H1 (cell line): Measurements from ENCODE around the gene SMYD3. TPM values are rescaled to one million over a fixed set of nuclear protein-coding genes. Genes with fewer than 3 reads are reported as not detected.

Experiments
- CTCF ChIA-PET: fragments of 300-600 bp; sonication (Branson Sonifier 250); formaldehyde crosslinking; loops from one replicate; lab custom pipeline; 2021; ENCODE audit not compliant: partially characterized antibody; lab: Charles Lee
- POLR2A ChIA-PET: fragments of 300-600 bp; sonication (Branson Sonifier 250); formaldehyde crosslinking; loops from one replicate; lab custom pipeline; 2021; ENCODE audit warnings: inconsistent platforms; ENCODE audit not compliant: partially characterized antibody; lab: Charles Lee
- DNase-seq, 2 experiments: peaks; one replicate each; pipeline versions ENCODE4 v3.0.0 to v3.0.0-alpha.2; 2010 to 2022; ENCODE audit warnings: low spot score in 2 of 2, low read depth in 1 of 2, mixed read lengths in 1 of 2
- FAIRE-seq: peaks from 2 replicates; lab custom pipeline; 2011; peaks lifted over from hg19 to GRCh38; lab: Jason Lieb, UNC
- H2AFZ ChIP-seq: 2 replicates; pipeline ENCODE4 v1.8.1; 2012; ENCODE audit warnings: low read length, inconsistent platforms
- H2AK5ac ChIP-seq: 2 replicates; pipeline ENCODE4 v1.6.1; 2013; ENCODE audit warnings: low read depth, low read length
- H2BK120ac ChIP-seq: replicated peaks from 2 replicates; pipeline ENCODE3; 2013; ENCODE audit warnings: low read depth, low read length, inconsistent platforms
- H2BK12ac ChIP-seq: 2 replicates; pipeline ENCODE4 v1.6.1; 2013; ENCODE audit warnings: low read depth, low read length
- H2BK15ac ChIP-seq: 2 replicates; pipeline ENCODE4 v1.6.1; 2013; ENCODE audit warnings: low read length
- H2BK20ac ChIP-seq: 2 replicates; pipeline ENCODE4 v1.6.1; 2013; ENCODE audit warnings: low read length
- H2BK5ac ChIP-seq: 2 replicates; pipeline ENCODE4 v1.6.1; 2013; ENCODE audit warnings: low read depth, low read length
- H3K14ac ChIP-seq: 2 replicates; pipeline ENCODE4 v1.6.1; 2013; ENCODE audit warnings: inconsistent platforms; ENCODE audit not compliant: insufficient read length
- H3K18ac ChIP-seq: 2 replicates; pipeline ENCODE4 v1.6.1; 2013; ENCODE audit warnings: low read length; ENCODE audit errors: extremely low read depth
- H3K23ac ChIP-seq: 2 replicates; pipeline ENCODE4 v1.6.1; 2013; ENCODE audit warnings: inconsistent platforms; ENCODE audit not compliant: insufficient read length
- H3K23me2 ChIP-seq: 2 replicates; pipeline ENCODE4 v1.6.1; 2013; ENCODE audit warnings: low read depth, low read length
- H3K27ac ChIP-seq: 2 replicates; pipeline ENCODE4 v1.6.1; 2011; ENCODE audit warnings: low read depth, low read length, inconsistent platforms
- H3K27me3 ChIP-seq, 4 experiments: replicated peaks in 1 of 4; 1 replicate in 1 of 4; 2 replicates in 3 of 4; pipeline versions ENCODE4 v1.6.1 to v1.8.1; 2011 to 2013; ENCODE audit warnings: low read length in 3 of 4, mild to moderate bottlenecking in 3 of 4, inconsistent platforms in 2 of 4, mixed read lengths in 2 of 4, moderate library complexity in 1 of 4; ENCODE audit not compliant: control insufficient read depth in 3 of 4, insufficient read depth in 3 of 4; ENCODE audit errors: extremely low read depth in 1 of 4
- H3K36me3 ChIP-seq, 4 experiments: 2 replicates each; pipeline versions ENCODE4 v1.6.1 to v1.8.1; 2011 to 2013; ENCODE audit warnings: mild to moderate bottlenecking in 4 of 4, low read length in 3 of 4, moderate library complexity in 2 of 4, control low read depth in 1 of 4, inconsistent platforms in 1 of 4; ENCODE audit not compliant: insufficient read depth in 4 of 4, control insufficient read depth in 2 of 4
- H3K4ac ChIP-seq: replicated peaks from 2 replicates; pipeline ENCODE3; 2013; ENCODE audit warnings: low read length, low read depth, mixed read lengths, inconsistent platforms; ENCODE audit not compliant: insufficient read length
- H3K4me1 ChIP-seq, 4 experiments: replicated peaks in 1 of 4; 1 replicate in 1 of 4; 2 replicates in 3 of 4; pipeline versions ENCODE4 v1.6.1 to v1.8.1; 2011 to 2013; ENCODE audit warnings: low read length in 3 of 4, inconsistent platforms in 2 of 4, mixed read lengths in 1 of 4; ENCODE audit not compliant: insufficient read depth in 4 of 4, control insufficient read depth in 3 of 4
- H3K4me2 ChIP-seq, 2 experiments: 2 replicates each; pipeline versions ENCODE4 v1.6.1 to v1.8.1; 2011 to 2013; ENCODE audit warnings: low read depth in 2 of 2, low read length in 2 of 2, control low read depth in 1 of 2, inconsistent platforms in 1 of 2, mild to moderate bottlenecking in 1 of 2; ENCODE audit not compliant: insufficient read depth in 1 of 2
- H3K4me3 ChIP-seq, 4 experiments: fragments of 200-600, 300-600 bp in 1 of 4; sonication (generic), shearing (Covaris generic), sonication (Bioruptor Twin) in 1 of 4; 2 replicates each; pipeline versions ENCODE4 v1.5.1 to v1.8.1; 2011 to 2016; ENCODE audit warnings: low read length in 4 of 4, low read depth in 3 of 4, control low read depth in 2 of 4, inconsistent platforms in 2 of 4, mild to moderate bottlenecking in 2 of 4, mixed read lengths in 1 of 4, moderate library complexity in 1 of 4; ENCODE audit not compliant: insufficient read depth in 2 of 4; ENCODE audit errors: extremely low read depth in 1 of 4
- H3K56ac ChIP-seq: replicated peaks from 2 replicates; pipeline ENCODE3; 2013; ENCODE audit warnings: low read depth, mild to moderate bottlenecking, mixed read lengths, low read length, inconsistent platforms; ENCODE audit not compliant: insufficient read length
- H3K79me1 ChIP-seq: 2 replicates; pipeline ENCODE4 v1.6.1; 2013; ENCODE audit warnings: low read depth, low read length, control low read depth
- H3K79me2 ChIP-seq, 2 experiments: 2 replicates each; pipeline versions ENCODE4 v1.6.1 to v1.8.1; 2012 to 2013; ENCODE audit warnings: low read length in 2 of 2, mild to moderate bottlenecking in 2 of 2, inconsistent platforms in 1 of 2; ENCODE audit not compliant: insufficient read depth in 2 of 2, control insufficient read depth in 1 of 2
- H3K9ac ChIP-seq, 4 experiments: replicated peaks in 1 of 4; 1 replicate in 1 of 4; 2 replicates in 3 of 4; pipeline versions ENCODE4 v1.6.1 to v1.8.1; 2011 to 2013; ENCODE audit warnings: low read depth in 3 of 4, low read length in 3 of 4, control low read depth in 2 of 4, mild to moderate bottlenecking in 2 of 4, moderate library complexity in 2 of 4, inconsistent platforms in 1 of 4; ENCODE audit errors: extremely low read depth in 1 of 4
- H3K9me3 ChIP-seq, 2 experiments: 2 replicates each; pipeline versions ENCODE4 v1.6.1 to v1.8.1; 2012 to 2013; ENCODE audit warnings: mild to moderate bottlenecking in 2 of 2, moderate library complexity in 2 of 2, control low read depth in 1 of 2, inconsistent platforms in 1 of 2, low read depth in 1 of 2, low read length in 1 of 2, mixed read lengths in 1 of 2; ENCODE audit not compliant: insufficient read depth in 2 of 2
- H4K20me1 ChIP-seq, 2 experiments: replicated peaks in 1 of 2; 2 replicates each; pipeline versions ENCODE3 to v1.8.1; 2011 to 2013; ENCODE audit warnings: inconsistent platforms in 2 of 2, low read length in 2 of 2, mild to moderate bottlenecking in 1 of 2; ENCODE audit not compliant: insufficient read depth in 2 of 2, control insufficient read depth in 1 of 2
- H4K5ac ChIP-seq: 2 replicates; pipeline ENCODE4 v1.6.1; 2013; ENCODE audit warnings: low read length, low read depth, mixed read lengths, inconsistent platforms; ENCODE audit not compliant: insufficient read length
- H4K8ac ChIP-seq: 2 replicates; pipeline ENCODE4 v1.8.0; 2013; ENCODE audit warnings: mild to moderate bottlenecking, moderate library complexity, low read length, inconsistent platforms; ENCODE audit not compliant: insufficient read depth; ENCODE audit errors: extremely low read depth
- H4K91ac ChIP-seq: replicated peaks from 2 replicates; pipeline ENCODE3; 2013; ENCODE audit warnings: low read length, mixed read lengths, inconsistent platforms; ENCODE audit not compliant: insufficient read length
- CEBPB ChIP-seq: IDR thresholded peaks from 2 replicates; pipeline ENCODE4 v1.6.1; 2012; ENCODE audit warnings: low read depth, low read length
- EGR1 ChIP-seq: IDR thresholded peaks from 2 replicates; pipeline ENCODE4 v1.6.1; 2011; ENCODE audit warnings: low read depth, low read length, borderline replicate concordance
- POU5F1 ChIP-seq: IDR thresholded peaks from 2 replicates; pipeline ENCODE4 v1.6.1; 2011; ENCODE audit warnings: low read depth, mild to moderate bottlenecking, low read length, moderate library complexity
- WGBS, 2 experiments: shearing (Covaris generic) in 1 of 2; methylation state at CpG; one replicate each; pipeline versions ENCODE4 v1.1.6 to v1.1.7; 2013 to 2015; ENCODE audit warnings: low lambda C conversion rate in 2 of 2, mixed read lengths in 2 of 2, inconsistent platforms in 1 of 2, low coverage in 1 of 2, missing lambda C conversion rate in 1 of 2; ENCODE audit not compliant: insufficient replicate concordance in 2 of 2, insufficient coverage in 1 of 2, insufficient read length in 1 of 2; ENCODE audit errors: extremely low coverage in 1 of 2, missing lambda C conversion rate in 1 of 2; 5-methylcytosine and 5-hydroxymethylcytosine counted together
- polyA plus RNA-seq, 7 experiments: library from polyadenylated mRNA; depleted of rRNA in 3 of 7; stranded (reverse) in 5 of 7; unstranded in 2 of 7; fragments of >200 nt in 5 of 7; fragments of 200-250 nt in 2 of 7; gene quantifications; 1 replicate in 5 of 7; 2 replicates in 1 of 7; 4 replicates in 1 of 7; pipeline versions ENCODE4 v1.2.1 to v1.2.3, GENCODE V29; 2011 to 2013; ENCODE audit warnings: missing spikeins in 2 of 7, mixed read lengths in 2 of 7
- total RNA-seq: library from RNA; stranded (reverse); fragmentation: NEBNext Ultra II Directional; extraction: Animal tissue kit (Norgen Biotek cat#: 25700); gene quantifications from 2 replicates; pipeline ENCODE4 v1.2.1, GENCODE V29; 2021

SMYD3 gene
- total and polyA plus RNA-seq, 2 of the 8 experiments (the other 6 are each of a cell fraction or from before 2014, with no cell fraction given) = 17.3 to 25.4 TPM

GRCh38 chr1:245822996-245823395 is 684.1 kb downstream of the SMYD3 start:
- H2BK20ac ChIP-seq = no peak overlapping the region
- no peak overlapping the region for H3K23ac ChIP-seq
- no peak overlapping the region for H3K18ac ChIP-seq
- no peaks in the 10 kb centered on the region for H3K23me2 ChIP-seq
- ChIA-PET CTCF (interaction anchor here (2.8 kb wide), 1 partner anchor 25 kb away, joined by 9 read pairs; no protein-coding TSS in a partner anchor), POLR2A (no interaction called here)
- H3K36me3 ChIP-seq = no peaks in the 10 kb centered on the region
- no peak overlapping the region for H3K9ac ChIP-seq
- no peak overlapping the region for H2AFZ ChIP-seq
- H2BK15ac ChIP-seq = no peak overlapping the region
- no peak for DNase-seq
- no peak for FAIRE-seq
- H3K4me1 ChIP-seq = no peaks in the 10 kb centered on the region
- H3K14ac ChIP-seq = no peak overlapping the region
- H3K4me2 ChIP-seq = no peak overlapping the region
- no peak overlapping the region for H2BK5ac ChIP-seq
- TF ChIP-seq POU5F1 = no peak
- no peak for TF ChIP-seq EGR1
- no peak for TF ChIP-seq CEBPB
- no peak overlapping the region for H2BK12ac ChIP-seq
- H4K5ac ChIP-seq = no peak overlapping the region
- H4K8ac ChIP-seq = no peak overlapping the region
- H2BK120ac ChIP-seq = no peak overlapping the region
- no peaks in the 10 kb centered on the region for H3K79me2 ChIP-seq
- H4K20me1 ChIP-seq = no peaks in the 10 kb centered on the region
- H4K91ac ChIP-seq = no peak overlapping the region
- H3K27me3 ChIP-seq = no peaks in the 10 kb centered on the region
- no peak overlapping the region for H2AK5ac ChIP-seq
- no peak overlapping the region for H3K4ac ChIP-seq
- H3K27ac ChIP-seq = no peak overlapping the region
- no peaks in the 10 kb centered on the region for H3K9me3 ChIP-seq
- H3K4me3 ChIP-seq = no peak overlapping the region
- no peak overlapping the region for H3K56ac ChIP-seq
- WGBS, 2 experiments = 95% methylated on average over 11 of the region's 11 CpGs; no CpG with 5 or more reads in 1 of the 2 experiments
- no peaks in the 10 kb centered on the region for H3K79me1 ChIP-seq
